ENCODE measurements around the gene RBM7.

RBM7 gene

GRCh38 chr11:114400216-114400914 is at the start of gene RBM7, which contains the start of gene C11orf71:
RBM7 (plus strand) TSS chr11:114400666; CDS start chr11:114400672, 6 bp downstream.
C11orf71 (minus strand) TSS chr11:114400511; CDS start chr11:114400331, 180 bp downstream.
- DNase-seq (ENCODE audit: low spot score), result peak; percentile 98

GRCh38 chr11:114353443-114353842 is 47.0 kb upstream of the RBM7 start:
- DNase-seq (ENCODE audit: low spot score), result no peak

GRCh38 chr11:114354076-114354475 is 46.4 kb upstream of the RBM7 start:
- no peak for DNase-seq (ENCODE audit: low spot score)

- no peak for DNase-seq (ENCODE audit: low spot score)
Measured at GRCh38 chr11:114358716-114359115, 41.8 kb upstream of the RBM7 start.

- DNase-seq (ENCODE audit: low spot score), result no peak
Measured at GRCh38 chr11:114359342-114359741, 41.1 kb upstream of the RBM7 start.

GRCh38 chr11:114362326-114362725 is 38.1 kb upstream of the RBM7 start:
- no peak for DNase-seq (ENCODE audit: low spot score)

GRCh38 chr11:114362958-114363357 is 37.5 kb upstream of the RBM7 start:
- DNase-seq (ENCODE audit: low spot score), result no peak

GRCh38 chr11:114366331-114367243 is 33.9 kb upstream of the RBM7 start:
- no peak for DNase-seq (ENCODE audit: low spot score)

- DNase-seq (ENCODE audit: low spot score), result no peak
Measured at GRCh38 chr11:114367244-114367957, 33.1 kb upstream of the RBM7 start.

- DNase-seq (ENCODE audit: low spot score), result no peak
Measured at GRCh38 chr11:114368918-114369680, 31.4 kb upstream of the RBM7 start.

- no peak for DNase-seq (ENCODE audit: low spot score)
Measured at GRCh38 chr11:114375052-114375451, 25.4 kb upstream of the RBM7 start.

GRCh38 chr11:114377612-114378267 is 22.7 kb upstream of the RBM7 start:
- no peak for DNase-seq (ENCODE audit: low spot score)

GRCh38 chr11:114379394-114380069 is 20.9 kb upstream of the RBM7 start:
- no peak for DNase-seq (ENCODE audit: low spot score)

GRCh38 chr11:114382509-114382908 is 18.0 kb upstream of the RBM7 start:
- DNase-seq (ENCODE audit: low spot score), result no peak

- DNase-seq (ENCODE audit: low spot score), result peak; percentile 22
Measured at GRCh38 chr11:114384487-114384886, 16.0 kb upstream of the RBM7 start.

- DNase-seq (ENCODE audit: low spot score), result no peak
Measured at GRCh38 chr11:114386131-114386530, 14.3 kb upstream of the RBM7 start.

- DNase-seq (ENCODE audit: low spot score), result no peak
Measured at GRCh38 chr11:114386545-114386944, 13.9 kb upstream of the RBM7 start.

- DNase-seq (ENCODE audit: low spot score), result no peak
Measured at GRCh38 chr11:114392735-114393667, 7.5 kb upstream of the RBM7 start.

- DNase-seq (ENCODE audit: low spot score), result no peak
Measured at GRCh38 chr11:114395736-114396135, 4.7 kb upstream of the RBM7 start.
